Tibial nerve (tissue), 4 donors: ENCODE measurements around the gene DISP3. TPM values are rescaled to one million over a fixed set of nuclear protein-coding genes. Genes with fewer than 3 reads are reported as not detected.

ENCODE experiments used
- DNase-seq, 2 donors: peaks; one replicate each; pipeline ENCODE4 v3.0.0-alpha.2; 2019; ENCODE audit warnings: low spot score in 2 of 2
- H3K27ac ChIP-seq, 4 donors: fragments of 200-600 bp; sonication (generic) in 3 of 4; one replicate each; pipeline ENCODE4 v1.5.1; 2017 to 2019; ENCODE audit warnings: mild to moderate bottlenecking in 1 of 4
- H3K27me3 ChIP-seq, 2 donors: fragments of 200-600 bp; sonication (generic) in 1 of 2; one replicate each; pipeline versions ENCODE4 v1.5.1 to v1.6.0; 2017 to 2019
- H3K36me3 ChIP-seq, 3 donors: fragments of 200-600 bp; sonication (generic); one replicate each; pipeline ENCODE4 v1.5.1; 2018 to 2019
- H3K4me1 ChIP-seq, 4 donors: fragments of 200-600 bp; sonication (generic) in 3 of 4; one replicate each; pipeline ENCODE4 v1.5.1; 2017 to 2019
- H3K4me3 ChIP-seq, 4 donors: fragments of 200-600 bp; sonication (generic) in 3 of 4; one replicate each; pipeline ENCODE4 v1.5.1; 2017 to 2019; ENCODE audit warnings: mild to moderate bottlenecking in 1 of 4, moderate library complexity in 1 of 4
- H3K9me3 ChIP-seq, 4 donors: fragments of 200-600 bp; sonication (generic) in 3 of 4; one replicate each; pipeline ENCODE4 v1.5.1; 2017 to 2019
- EP300 ChIP-seq, 2 donors: sonication (generic); formaldehyde crosslinking; IDR thresholded peaks; one replicate each; pipeline ENCODE4 v1.6.1; 2017; ENCODE audit warnings: antibody characterized with exemption in 2 of 2, mild to moderate bottlenecking in 1 of 2
- POLR2A ChIP-seq, 2 donors: fragments of 450-650 bp; IDR thresholded peaks; one replicate each; pipeline ENCODE4 v1.6.1; 2017; ENCODE audit warnings: antibody characterized with exemption in 2 of 2, mild to moderate bottlenecking in 2 of 2, moderate library complexity in 2 of 2
- WGBS, 2 donors: methylation state at CpG; one replicate each; pipeline ENCODE4 v1.1.5; 2018; 5-methylcytosine and 5-hydroxymethylcytosine counted together
- total RNA-seq, 4 donors: library from RNA; depleted of rRNA; stranded (reverse); fragments of >200 nt; gene quantifications; one replicate each; pipeline ENCODE4 v1.1.0, GENCODE V29; 2016
- TF ChIP-seq, protein P1 (sequence below), 5 experiments: fragments of 200-600 bp in 3 of 5; fragments of 450-650 bp in 2 of 5; sonication (generic) in 3 of 5; IDR thresholded peaks; one replicate each; pipeline ENCODE4 v1.5.1; 2016 to 2019; ENCODE audit warnings: antibody characterized with exemption in 5 of 5, mild to moderate bottlenecking in 3 of 5, moderate library complexity in 2 of 5

Gene DISP3
- total RNA-seq, 4 donors from 2014 or later: 0.59 TPM; not detected in 3

DNA sequence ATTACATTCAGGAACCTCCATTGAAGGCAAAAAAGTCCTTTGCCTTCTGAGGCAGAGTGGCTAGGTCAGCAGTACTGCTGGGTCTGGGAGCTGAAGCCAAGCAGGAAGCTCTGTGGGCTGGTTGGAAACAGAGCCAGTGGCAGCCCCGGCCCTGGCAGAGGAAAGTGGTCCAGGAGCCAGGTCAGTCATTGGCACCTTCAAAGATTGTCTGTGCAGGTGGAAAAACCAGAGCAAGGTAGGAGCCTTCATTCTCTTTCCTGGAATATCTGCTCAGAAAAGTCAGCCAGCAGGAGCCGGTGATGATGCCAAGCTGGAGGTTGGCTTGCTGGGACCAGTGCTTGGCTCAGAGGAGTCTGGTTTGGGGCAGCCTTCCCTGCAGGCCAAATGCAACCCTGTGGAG, 12.5 kb upstream of the DISP3 start:
- TF ChIP-seq, protein P1, sequence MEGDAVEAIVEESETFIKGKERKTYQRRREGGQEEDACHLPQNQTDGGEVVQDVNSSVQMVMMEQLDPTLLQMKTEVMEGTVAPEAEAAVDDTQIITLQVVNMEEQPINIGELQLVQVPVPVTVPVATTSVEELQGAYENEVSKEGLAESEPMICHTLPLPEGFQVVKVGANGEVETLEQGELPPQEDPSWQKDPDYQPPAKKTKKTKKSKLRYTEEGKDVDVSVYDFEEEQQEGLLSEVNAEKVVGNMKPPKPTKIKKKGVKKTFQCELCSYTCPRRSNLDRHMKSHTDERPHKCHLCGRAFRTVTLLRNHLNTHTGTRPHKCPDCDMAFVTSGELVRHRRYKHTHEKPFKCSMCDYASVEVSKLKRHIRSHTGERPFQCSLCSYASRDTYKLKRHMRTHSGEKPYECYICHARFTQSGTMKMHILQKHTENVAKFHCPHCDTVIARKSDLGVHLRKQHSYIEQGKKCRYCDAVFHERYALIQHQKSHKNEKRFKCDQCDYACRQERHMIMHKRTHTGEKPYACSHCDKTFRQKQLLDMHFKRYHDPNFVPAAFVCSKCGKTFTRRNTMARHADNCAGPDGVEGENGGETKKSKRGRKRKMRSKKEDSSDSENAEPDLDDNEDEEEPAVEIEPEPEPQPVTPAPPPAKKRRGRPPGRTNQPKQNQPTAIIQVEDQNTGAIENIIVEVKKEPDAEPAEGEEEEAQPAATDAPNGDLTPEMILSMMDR (IDR thresholded peaks at IDR 0.05): no peak
- TF ChIP-seq EP300 (IDR thresholded peaks at IDR 0.05) (no peak), POLR2A (IDR thresholded peaks at IDR 0.05) (no peak)
- WGBS, 2 donors: 71 to 82% methylated on average over 2 of the region's 2 CpGs
- no peak for DNase-seq
- Histone ChIP-seq H3K4me1 (no peaks in the 10 kb centered on the region), H3K9me3 (no peaks in the 10 kb centered on the region), H3K27ac (no peak overlapping the region), H3K36me3 (no peaks in the 10 kb centered on the region), H3K4me3 (no peak overlapping the region), H3K27me3 (peaks cover 0 to 28% of the 10 kb centered on the region in 2 donors)

- Histone ChIP-seq H3K9me3 (no peaks in the 10 kb centered on the region), H3K4me1 (no peaks in the 10 kb centered on the region), H3K36me3 (no peaks in the 10 kb centered on the region), H3K27ac (no peak overlapping the region), H3K27me3 (peaks cover 0 to 9% of the 10 kb centered on the region in 2 donors), H3K4me3 (no peak overlapping the region)
- TF ChIP-seq POLR2A (IDR thresholded peaks at IDR 0.05) (no peak), EP300 (IDR thresholded peaks at IDR 0.05) (no peak)
- TF ChIP-seq, protein P1 (IDR thresholded peaks at IDR 0.05): no peak
- 40 to 41% methylated on average over 5 of the region's 6 CpGs for WGBS, 2 donors
- DNase-seq: no peak
Observed at GRCh38 chr1:11468878-11469277, 10.1 kb upstream of the DISP3 start.

- peaks cover 0 to 10% of the 10 kb centered on the region in 2 donors for H3K27me3 ChIP-seq
- H3K36me3 ChIP-seq: no peaks in the 10 kb centered on the region
- H3K27ac ChIP-seq: no peak overlapping the region
- no peaks in the 10 kb centered on the region for H3K4me1 ChIP-seq
- H3K4me3 ChIP-seq: no peak overlapping the region
- TF ChIP-seq EP300 (IDR thresholded peaks at IDR 0.05) (no peak), POLR2A (IDR thresholded peaks at IDR 0.05) (no peak)
- TF ChIP-seq, protein P1 (IDR thresholded peaks at IDR 0.05): no peak
- no peak for DNase-seq
- WGBS, 2 donors: 31 to 71% methylated on average over 2 of the region's 2 CpGs
- no peaks in the 10 kb centered on the region for H3K9me3 ChIP-seq
Observed at GRCh38 chr1:11470912-11471311, 8.0 kb upstream of the DISP3 start.

DNA sequence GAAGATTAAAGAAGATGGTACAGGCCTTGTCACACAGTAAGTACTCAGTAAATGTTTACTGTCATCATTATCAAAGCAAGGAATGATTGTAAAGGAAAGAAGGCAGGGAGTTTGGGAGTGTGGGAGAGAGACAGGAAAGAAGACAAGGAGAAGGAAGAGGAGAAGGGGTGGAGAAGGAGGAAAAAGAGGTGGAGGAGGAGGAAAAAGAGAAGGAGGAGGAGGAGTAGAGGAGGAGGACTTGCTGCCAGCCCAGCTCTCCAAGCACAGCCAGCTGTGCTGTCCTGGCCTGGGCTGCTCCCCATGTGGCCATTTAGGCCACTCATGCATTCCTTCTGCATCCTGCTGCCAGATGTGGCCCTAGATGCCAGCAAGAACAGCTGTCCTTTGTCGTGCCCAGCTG, 7.5 kb upstream of the DISP3 start:
- no peaks in the 10 kb centered on the region for H3K9me3 ChIP-seq
- 13 to 21% methylated on average over 1 of the region's 1 CpG for WGBS, 2 donors
- no peaks in the 10 kb centered on the region for H3K36me3 ChIP-seq
- H3K27me3 ChIP-seq: peaks cover 0 to 15% of the 10 kb centered on the region in 2 donors
- H3K4me3 ChIP-seq: no peak overlapping the region
- no peaks in the 10 kb centered on the region for H3K4me1 ChIP-seq
- TF ChIP-seq POLR2A (IDR thresholded peaks at IDR 0.05) (no peak), EP300 (IDR thresholded peaks at IDR 0.05) (no peak)
- TF ChIP-seq, protein P1 (IDR thresholded peaks at IDR 0.05): no peak
- DNase-seq: no peak
- no peak overlapping the region for H3K27ac ChIP-seq

DNA sequence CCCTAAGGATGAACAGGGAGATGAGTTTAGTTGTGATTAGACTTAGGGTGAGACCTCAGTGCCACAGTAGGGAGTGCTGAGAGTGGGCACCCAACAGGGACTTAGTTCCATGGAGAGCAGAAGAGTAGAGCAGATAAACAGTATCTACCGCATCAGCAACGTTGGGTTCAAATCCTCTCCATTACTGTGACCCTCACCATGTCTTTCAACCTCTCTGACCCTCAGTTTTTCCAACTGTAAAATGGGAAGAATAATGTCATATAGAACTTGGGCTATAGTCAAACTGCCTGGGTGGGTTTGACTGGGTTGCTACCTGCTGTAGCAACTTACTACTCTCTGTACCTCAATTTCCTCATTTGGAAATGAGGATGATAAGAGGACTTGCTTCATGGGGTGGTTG, 6.7 kb upstream of the DISP3 start:
- DNase-seq: no peak
- peaks cover 0 to 23% of the 10 kb centered on the region in 2 donors for H3K27me3 ChIP-seq

More for the DNA sequence above, 6.7 kb upstream of the DISP3 start:
- 79 to 86% methylated on average over 2 of the region's 2 CpGs for WGBS, 2 donors
- H3K4me1 ChIP-seq: no peaks in the 10 kb centered on the region
- H3K27ac ChIP-seq: no peak overlapping the region
- H3K36me3 ChIP-seq: no peaks in the 10 kb centered on the region
- no peak for TF ChIP-seq EP300 (IDR thresholded peaks at IDR 0.05)
- no peak for TF ChIP-seq POLR2A (IDR thresholded peaks at IDR 0.05)
- TF ChIP-seq, protein P1 (IDR thresholded peaks at IDR 0.05): no peak
- H3K4me3 ChIP-seq: no peak overlapping the region
- no peaks in the 10 kb centered on the region for H3K9me3 ChIP-seq
